Right cardiac atrium (tissue), 5 donors: Measurements from ENCODE around the gene TIFAB. TPM values are rescaled to one million over a fixed set of nuclear protein-coding genes. Genes with fewer than 3 reads are reported as not detected.

Experiments used
- ATAC-seq, 2 donors: fragments of 200-7000 bp; cut with Tn5 transposase; one replicate each; pipeline versions ENCODE4 v1.8.0 to v1.9.1; 2020; ENCODE audit warnings: moderate library complexity in 2 of 2, mild to moderate bottlenecking in 1 of 2
- DNase-seq, 3 donors: peaks; one replicate each; pipeline ENCODE4 v3.0.0-alpha.2; 2020
- H3K27ac ChIP-seq: one replicate; pipeline ENCODE4 v1.5.1; 2013; ENCODE audit warnings: mild to moderate bottlenecking, low read length, control low read depth, moderate library complexity
- H3K27me3 ChIP-seq: one replicate; pipeline ENCODE4 v1.6.1; 2013; ENCODE audit not compliant: control insufficient read depth, insufficient read depth
- H3K4me1 ChIP-seq: one replicate; pipeline ENCODE4 v1.6.1; 2013; ENCODE audit warnings: low read length; ENCODE audit not compliant: control insufficient read depth, insufficient read depth
- H3K4me3 ChIP-seq: one replicate; pipeline ENCODE4 v1.5.1; 2013; ENCODE audit warnings: low read length, control low read depth
- H3K9me3 ChIP-seq: one replicate; pipeline ENCODE4 v1.6.1; 2013; ENCODE audit warnings: low read length; ENCODE audit not compliant: control insufficient read depth
- WGBS: extraction: QIAGEN DNeasy Blood & Tissue Kit; methylation state at CpG from one replicate; pipeline ENCODE4 v1.1.7; 2013; 5-methylcytosine and 5-hydroxymethylcytosine counted together
- intact Hi-C, 4 donors: fragments of 100-400 bp; cut with DNase I; formaldehyde crosslinking; loops; one replicate each; pipeline versions ENCODE4 v1.11.0 to v1.14.0; 2022 to 2023
- polyA plus RNA-seq: library from polyadenylated mRNA; stranded (reverse); fragments of 200-250 nt; gene quantifications from one replicate; pipeline ENCODE4 v1.2.3, GENCODE V29; 2013
- total RNA-seq, 4 donors: library from RNA; stranded (reverse); fragmentation: NEBNext Ultra II Directional; extraction: Animal tissue kit (Norgen Biotek cat#: 25700); gene quantifications; one replicate each; pipeline ENCODE4 v1.2.1, GENCODE V29; 2021
- donor health status: healthy with polysubstance abuse.
- donor health status: DM: no; HTN: yes; CAD: no.
- donor health status: DM: no; HTN: no; CAD: no.
- donor health status: DM: no; HTN: yes; CAD: no; lungs with severe emphysema.
- donor health status: DM: yes; HTN: yes; CAD: no.

Gene TIFAB
- total and polyA plus RNA-seq, 5 donors, result not detected

- no peaks in the 10 kb centered on the region for H3K9me3 ChIP-seq
- intact Hi-C loops, result no loop called here
- ATAC-seq, result no peak
- H3K4me3 ChIP-seq, result no peak overlapping the region
- no peaks in the 10 kb centered on the region for H3K4me1 ChIP-seq
- DNase-seq, result no peak
- no peaks in the 10 kb centered on the region for H3K27me3 ChIP-seq
- H3K27ac ChIP-seq, result no peak overlapping the region
- 79% methylated on average over 5 of the region's 5 CpGs for WGBS
These were observed 28.4 kb upstream of the TIFAB start for GRCh38 chr5:135480511-135480910.

- intact Hi-C loops, result no loop called here
- no peaks in the 10 kb centered on the region for H3K27me3 ChIP-seq
- H3K27ac ChIP-seq, result no peak overlapping the region
- no peaks in the 10 kb centered on the region for H3K9me3 ChIP-seq
- DNase-seq (no peak), ATAC-seq (no peak)
- H3K4me3 ChIP-seq, result no peak overlapping the region
- H3K4me1 ChIP-seq, result no peaks in the 10 kb centered on the region
- 84% methylated on average over 4 of the region's 4 CpGs for WGBS
These were observed 26.8 kb upstream of the TIFAB start for GRCh38 chr5:135478938-135479337.

GRCh38 chr5:135477613-135478066 is 25.5 kb upstream of the TIFAB start:
- H3K4me3 ChIP-seq, result no peak overlapping the region
- intact Hi-C loops, result no loop called here
- DNase-seq (no peak), ATAC-seq (no peak)
- no peaks in the 10 kb centered on the region for H3K4me1 ChIP-seq
- H3K9me3 ChIP-seq, result no peaks in the 10 kb centered on the region
- WGBS, result 47% methylated on average over 14 of the region's 14 CpGs
- no peak overlapping the region for H3K27ac ChIP-seq
- no peaks in the 10 kb centered on the region for H3K27me3 ChIP-seq

- H3K27me3 ChIP-seq, result no peaks in the 10 kb centered on the region
- no peaks in the 10 kb centered on the region for H3K9me3 ChIP-seq
- WGBS, result 40% methylated on average over 24 of the region's 24 CpGs
- no peak overlapping the region for H3K4me3 ChIP-seq
- ATAC-seq (no peak), DNase-seq (no peak)
- no peak overlapping the region for H3K27ac ChIP-seq
- intact Hi-C loops, result no loop called here
- H3K4me1 ChIP-seq, result no peaks in the 10 kb centered on the region
These were observed 24.7 kb upstream of the TIFAB start for GRCh38 chr5:135476615-135477581.

- DNase-seq, result no peak
- Histone ChIP-seq H3K27ac (no peak overlapping the region), H3K4me3 (no peak overlapping the region), H3K9me3 (no peaks in the 10 kb centered on the region), H3K27me3 (no peaks in the 10 kb centered on the region), H3K4me1 (no peaks in the 10 kb centered on the region)
- no peak for ATAC-seq
- intact Hi-C loops, result no loop called here
- 71% methylated on average over 12 of the region's 12 CpGs for WGBS
These were observed 22.0 kb upstream of the TIFAB start for GRCh38 chr5:135473956-135474670.

GRCh38 chr5:135472141-135472540 is 20.0 kb upstream of the TIFAB start:
- Histone ChIP-seq H3K27me3 (no peaks in the 10 kb centered on the region), H3K9me3 (no peaks in the 10 kb centered on the region), H3K4me3 (no peak overlapping the region), H3K4me1 (no peaks in the 10 kb centered on the region), H3K27ac (no peak overlapping the region)
- ATAC-seq, result no peak
- WGBS, result 77% methylated on average over 5 of the region's 5 CpGs
- DNase-seq, result no peak
- intact Hi-C loops, result no loop called here

- Histone ChIP-seq H3K9me3 (no peaks in the 10 kb centered on the region), H3K27ac (no peak overlapping the region), H3K4me3 (no peak overlapping the region), H3K4me1 (no peaks in the 10 kb centered on the region), H3K27me3 (no peaks in the 10 kb centered on the region)
- no peak for ATAC-seq
- no peak for DNase-seq
- WGBS, result 81% methylated on average over 4 of the region's 4 CpGs
- intact Hi-C loops, result no loop called here
These were observed 19.6 kb upstream of the TIFAB start for GRCh38 chr5:135471726-135472125.

GRCh38 chr5:135469911-135470310 is 17.8 kb upstream of the TIFAB start:
- Histone ChIP-seq H3K27ac (no peak overlapping the region), H3K27me3 (no peaks in the 10 kb centered on the region), H3K9me3 (no peaks in the 10 kb centered on the region), H3K4me1 (no peaks in the 10 kb centered on the region), H3K4me3 (no peak overlapping the region)
- WGBS, result 75% methylated on average over 5 of the region's 5 CpGs
- intact Hi-C loops, result loop anchor here in 2 of 4 donors (5.0 to 10.0 kb wide), 2 partner anchors 82 to 355 kb away; no protein-coding TSS in a partner anchor
- DNase-seq, result no peak
- no peak for ATAC-seq

GRCh38 chr5:135468541-135468940 is 16.4 kb upstream of the TIFAB start:
- Histone ChIP-seq H3K4me1 (no peaks in the 10 kb centered on the region), H3K9me3 (no peaks in the 10 kb centered on the region), H3K27me3 (no peaks in the 10 kb centered on the region), H3K4me3 (no peak overlapping the region), H3K27ac (no peak overlapping the region)
- WGBS, result 70% methylated on average over 2 of the region's 2 CpGs
- intact Hi-C loops, result loop anchor here in 2 of 4 donors (5.0 to 10.0 kb wide), 2 partner anchors 84 to 356 kb away; no protein-coding TSS in a partner anchor
- DNase-seq (no peak), ATAC-seq (no peak)

GRCh38 chr5:135467871-135468485 is 15.8 kb upstream of the TIFAB start:
- 88% methylated on average over 4 of the region's 4 CpGs for WGBS
- Histone ChIP-seq H3K9me3 (no peaks in the 10 kb centered on the region), H3K27me3 (no peaks in the 10 kb centered on the region)

More at GRCh38 chr5:135467871-135468485, 15.8 kb upstream of the TIFAB start:
- Histone ChIP-seq H3K4me3 (no peak overlapping the region), H3K27ac (no peak overlapping the region), H3K4me1 (no peaks in the 10 kb centered on the region)
- intact Hi-C loops, result loop anchor here (2.0 to 10.0 kb wide), 4 partner anchors 83 to 357 kb away; no protein-coding TSS in a partner anchor
- no peak for ATAC-seq
- no peak for DNase-seq
